GM12872 (cell line): ENCODE data around the gene PRR14L.

Experiments used
- CTCF ChIP-seq: IDR thresholded peaks from 3 replicates; pipeline ENCODE4 v1.5.1; 2011; ENCODE audit warnings: low read depth, mild to moderate bottlenecking, low read length, moderate library complexity; ENCODE audit not compliant: insufficient read depth

PRR14L gene

GRCh38 chr22:31723723-31724122 lies 26.2 kb downstream of the PRR14L start:
- no peak for TF ChIP-seq CTCF

GRCh38 chr22:31719850-31720471 lies 30.0 kb downstream of the PRR14L start:
- TF ChIP-seq CTCF, result no peak

GRCh38 chr22:31715147-31715778 lies 34.7 kb downstream of the PRR14L start:
- no peak for TF ChIP-seq CTCF

GRCh38 chr22:31707519-31707918 lies 42.4 kb downstream of the PRR14L start:
- no peak for TF ChIP-seq CTCF

- no peak for TF ChIP-seq CTCF
These were observed 54.5 kb downstream of the PRR14L start for GRCh38 chr22:31695423-31695822.

DNA sequence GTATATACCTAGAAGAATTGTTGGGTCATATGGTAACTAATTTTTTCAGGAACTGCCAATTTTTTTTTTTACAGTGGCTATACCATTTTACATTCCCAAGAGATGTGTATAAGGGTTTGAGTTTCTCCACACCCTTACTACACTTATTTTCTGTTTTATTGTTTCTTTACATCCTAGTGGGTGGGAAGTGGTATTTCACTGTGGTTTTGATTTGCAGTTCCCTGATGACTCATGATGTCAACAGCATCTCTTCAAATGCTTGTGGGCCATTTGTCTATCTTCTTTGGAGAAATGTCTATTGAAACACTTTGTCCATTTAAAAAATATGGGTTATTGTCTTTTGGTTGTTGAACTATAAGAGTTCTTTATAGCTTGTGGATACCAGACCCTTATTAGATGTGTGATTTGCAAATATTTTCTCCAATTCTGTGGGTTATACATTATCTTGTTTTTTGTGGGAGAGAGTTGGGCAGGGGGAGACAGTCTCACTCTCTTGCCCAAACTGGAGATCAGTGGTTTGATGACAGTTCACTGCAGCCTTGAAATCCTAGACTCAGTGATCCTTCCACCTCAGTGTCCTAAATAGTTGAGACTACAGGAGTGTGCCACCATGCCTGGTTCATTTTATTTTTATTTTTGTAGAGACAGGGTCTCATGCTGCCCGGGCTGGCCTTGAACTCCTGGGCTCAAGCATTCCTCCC lies 57.6 kb downstream of the PRR14L start:
- no peak for TF ChIP-seq CTCF

DNA sequence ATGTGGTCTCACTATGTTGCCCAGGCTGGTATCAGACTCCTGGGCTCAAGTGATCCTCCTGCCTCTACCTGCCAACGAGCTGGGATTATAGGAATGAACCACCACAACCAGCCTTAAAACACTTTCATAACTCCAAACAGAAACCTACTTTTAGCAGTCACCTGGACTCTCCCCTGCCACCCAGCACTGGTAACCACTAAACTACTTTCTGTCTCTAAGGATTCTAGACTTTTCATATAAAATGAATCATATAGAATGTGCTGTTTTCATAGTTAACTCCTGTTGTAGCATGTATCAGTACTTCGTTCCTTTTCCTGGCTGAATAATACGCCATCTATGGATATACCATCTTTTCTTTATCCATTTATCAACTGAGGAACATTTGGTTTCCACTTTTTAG lies 58.5 kb downstream of the PRR14L start:
- no peak for TF ChIP-seq CTCF
